Skeletal muscle tissue (tissue), 4 donors: ENCODE measurements around the gene MMUT. TPM values are rescaled to one million over a fixed set of nuclear protein-coding genes. Genes with fewer than 3 reads are reported as not detected.
"Not testable (repeated sequence)": the region's sequence is repeated elsewhere in the genome, so short reads cannot be mapped to it uniquely, and the experiment has no call there.

ENCODE experiments used
- H3K27ac ChIP-seq: one replicate; pipeline ENCODE4 v1.7.0; 2013; ENCODE audit warnings: mild to moderate bottlenecking, low read depth, low read length, inconsistent platforms
- H3K27me3 ChIP-seq, 3 donors: one replicate each; pipeline ENCODE4 v1.7.0; 2013; ENCODE audit warnings: low read length in 3 of 3; ENCODE audit not compliant: control insufficient read depth in 3 of 3, insufficient read depth in 3 of 3
- H3K36me3 ChIP-seq, 3 donors: one replicate each; pipeline ENCODE4 v1.7.0; 2013; ENCODE audit warnings: low read length in 3 of 3; ENCODE audit not compliant: control insufficient read depth in 3 of 3, insufficient read depth in 3 of 3
- H3K4me1 ChIP-seq, 3 donors: one replicate each; pipeline ENCODE4 v1.7.0; 2013; ENCODE audit warnings: low read length in 3 of 3, mild to moderate bottlenecking in 3 of 3; ENCODE audit not compliant: control insufficient read depth in 3 of 3, insufficient read depth in 3 of 3
- H3K4me3 ChIP-seq, 3 donors: one replicate each; pipeline ENCODE4 v1.7.0; 2013; ENCODE audit warnings: low read length in 3 of 3
- H3K9ac ChIP-seq, 3 donors: one replicate each; pipeline ENCODE4 v1.7.0; 2013; ENCODE audit warnings: low read length in 3 of 3, mild to moderate bottlenecking in 3 of 3, moderate library complexity in 2 of 3, low read depth in 1 of 3
- H3K9me3 ChIP-seq, 3 donors: one replicate each; pipeline ENCODE4 v1.7.0; 2013; ENCODE audit warnings: low read length in 3 of 3; ENCODE audit not compliant: control insufficient read depth in 3 of 3
- total RNA-seq: library from RNA; depleted of rRNA; stranded (reverse); fragments of >200 nt; gene quantifications from one replicate; pipeline ENCODE4 v1.2.3, GENCODE V29; 2014
- donor health status: Osteomylitis.

MMUT gene
- 17.2 TPM for total RNA-seq

- H3K9me3 ChIP-seq, result no peaks in the 10 kb centered on the region
- no peaks in the 10 kb centered on the region for H3K27me3 ChIP-seq
- H3K4me1 ChIP-seq, result peaks cover 8 to 21% (median 20%) of the 10 kb centered on the region in 3 donors
- H3K4me3 ChIP-seq, result peak within 1 kb of the TSS; percentile 87 to 100 (median 89)
- H3K9ac ChIP-seq, result peak within 1 kb of the TSS; percentile 85 to 100 (median 89)
- H3K36me3 ChIP-seq, result no peaks in the 10 kb centered on the region
- H3K27ac ChIP-seq, result peak within 1 kb of the TSS; percentile 92
Measured at GRCh38 chr6:49462927-49463611, at the start of gene MMUT, which contains the start of gene CENPQ. Gene MMUT, minus strand, starts transcription at chr6:49463253. Its CDS starts 3,787 bp downstream, at chr6:49459466. Gene CENPQ, plus strand, starts transcription at chr6:49463370. Its CDS starts 6,807 bp downstream, at chr6:49470177.

GRCh38 chr6:49509342-49509741 is 46.3 kb upstream of the MMUT start:
- no peaks in the 10 kb centered on the region for H3K4me1 ChIP-seq
- no peaks in the 10 kb centered on the region for H3K36me3 ChIP-seq
- no peaks in the 10 kb centered on the region for H3K9me3 ChIP-seq
- H3K27me3 ChIP-seq, result no peaks in the 10 kb centered on the region
- no peak overlapping the region for H3K4me3 ChIP-seq
- no peak overlapping the region for H3K27ac ChIP-seq
- H3K9ac ChIP-seq, result no peak overlapping the region

DNA sequence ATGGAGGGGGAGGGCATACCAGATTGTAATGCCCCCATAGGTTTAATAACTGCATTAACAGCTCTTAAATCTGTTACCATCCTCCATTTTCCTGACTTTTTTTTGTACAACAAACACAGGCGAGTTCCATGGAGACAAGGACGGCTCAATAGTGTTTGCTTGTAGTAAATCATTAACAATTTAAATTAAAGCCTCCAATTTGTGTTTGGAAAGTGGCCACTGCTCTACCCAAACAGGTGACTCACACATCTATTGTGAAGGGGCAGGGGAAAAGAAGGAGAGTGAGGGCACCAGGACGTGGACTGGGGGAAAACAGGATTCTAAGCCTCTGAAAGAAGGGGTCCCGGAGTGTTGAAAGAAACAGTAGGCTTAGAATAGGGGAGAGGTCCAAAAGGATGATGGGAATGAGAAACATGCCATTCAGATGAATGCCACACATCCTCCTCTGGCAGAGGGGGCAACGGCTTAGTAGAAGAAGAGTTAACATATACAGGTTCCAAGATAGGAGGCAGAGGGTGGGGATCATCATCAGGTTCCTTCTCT is 43.6 kb upstream of the MMUT start:
- Histone ChIP-seq H3K9me3 (no peaks in the 10 kb centered on the region), H3K27ac (no peak overlapping the region), H3K4me1 (no peaks in the 10 kb centered on the region), H3K9ac (no peak overlapping the region), H3K27me3 (no peaks in the 10 kb centered on the region), H3K36me3 (no peaks in the 10 kb centered on the region), H3K4me3 (no peak overlapping the region)

GRCh38 chr6:49504666-49505065 is 41.6 kb upstream of the MMUT start:
- no peaks in the 10 kb centered on the region for H3K4me1 ChIP-seq
- H3K27me3 ChIP-seq, result no peaks in the 10 kb centered on the region
- no peaks in the 10 kb centered on the region for H3K9me3 ChIP-seq
- no peak overlapping the region for H3K4me3 ChIP-seq
- no peak overlapping the region for H3K27ac ChIP-seq
- no peak overlapping the region for H3K9ac ChIP-seq
- no peaks in the 10 kb centered on the region for H3K36me3 ChIP-seq

DNA sequence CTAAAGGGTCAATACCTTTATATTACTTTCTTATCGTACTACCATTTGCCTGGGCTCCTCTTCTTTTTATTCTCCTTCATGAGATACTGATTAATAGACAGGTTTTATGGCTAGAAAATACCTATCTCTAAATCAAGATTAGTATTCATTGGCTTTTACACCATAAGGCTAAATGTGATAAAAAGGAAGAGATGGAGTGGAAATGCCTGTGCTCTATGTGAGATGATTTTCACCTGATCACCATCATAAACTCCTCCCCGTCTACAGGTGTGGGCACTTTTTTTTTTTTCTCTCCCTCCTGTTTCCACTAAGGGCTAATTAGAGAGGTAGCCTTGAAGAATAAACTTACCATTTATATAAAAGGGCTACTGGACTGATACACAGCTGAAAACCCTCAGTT is 36.6 kb upstream of the MMUT start, which contains the start of gene GLYATL3:
TSS of gene GLYATL3 (plus strand) at position 301 of the 400 bp plus-strand sequence. CDS start 12,068 bp downstream, outside the sequence.
- Histone ChIP-seq H3K9me3 (no peaks in the 10 kb centered on the region), H3K36me3 (no peaks in the 10 kb centered on the region), H3K4me3 (no peak within 1 kb of the TSS), H3K27me3 (no peaks in the 10 kb centered on the region), H3K27ac (no peak within 1 kb of the TSS), H3K9ac (no peak within 1 kb of the TSS), H3K4me1 (no peaks in the 10 kb centered on the region)

- no peaks in the 10 kb centered on the region for H3K27me3 ChIP-seq
Measured at GRCh38 chr6:49499126-49499525, 36.1 kb upstream of the MMUT start.

GRCh38 chr6:49497304-49497703 is 34.3 kb upstream of the MMUT start:
- H3K27me3 ChIP-seq, result no peaks in the 10 kb centered on the region
- no peaks in the 10 kb centered on the region for H3K9me3 ChIP-seq
- H3K9ac ChIP-seq, result no peak overlapping the region
- H3K4me1 ChIP-seq, result no peaks in the 10 kb centered on the region
- H3K4me3 ChIP-seq, result no peak overlapping the region
- no peak overlapping the region for H3K27ac ChIP-seq
- peaks cover 0 to 2% (median 0%) of the 10 kb centered on the region in 3 donors for H3K36me3 ChIP-seq

More at GRCh38 chr6:49499126-49499525, 36.1 kb upstream of the MMUT start:
- Histone ChIP-seq H3K9ac (no peak overlapping the region), H3K36me3 (no peaks in the 10 kb centered on the region), H3K4me1 (no peaks in the 10 kb centered on the region), H3K27ac (no peak overlapping the region), H3K4me3 (no peak overlapping the region), H3K9me3 (no peaks in the 10 kb centered on the region)

- H3K36me3 ChIP-seq, result peaks cover 0 to 23% (median 8%) of the 10 kb centered on the region in 3 donors
- no peaks in the 10 kb centered on the region for H3K27me3 ChIP-seq
- no peak overlapping the region for H3K9ac ChIP-seq
- H3K9me3 ChIP-seq, result no peaks in the 10 kb centered on the region
- H3K4me3 ChIP-seq, result no peak overlapping the region
- no peak overlapping the region for H3K27ac ChIP-seq
- no peaks in the 10 kb centered on the region for H3K4me1 ChIP-seq
Measured at GRCh38 chr6:49490633-49491032, 27.6 kb upstream of the MMUT start.

- not testable (repeated sequence) for H3K9me3 ChIP-seq, H3K27ac ChIP-seq, H3K4me3 ChIP-seq, H3K4me1 ChIP-seq, H3K9ac ChIP-seq, H3K36me3 ChIP-seq, H3K27me3 ChIP-seq
Measured at GRCh38 chr6:49483380-49483779, 20.3 kb upstream of the MMUT start.

- not testable (repeated sequence) for H3K36me3 ChIP-seq, H3K9me3 ChIP-seq, H3K9ac ChIP-seq, H3K4me3 ChIP-seq, H3K27ac ChIP-seq, H3K4me1 ChIP-seq, H3K27me3 ChIP-seq
Measured at GRCh38 chr6:49481846-49482245, 18.8 kb upstream of the MMUT start.
